ENCODE measurements around the gene SPACA7.

SPACA7 gene

GRCh38 chr13:112346173-112346898, 29.8 kb upstream of the SPACA7 start:
- Histone ChIP-seq H3K36me3 (ENCODE audit: insufficient read depth, low read length) (no peaks in the 10 kb centered on the region), H3K4me3 (ENCODE audit: low read length, poor library complexity, severe bottlenecking) (no peak overlapping the region), H3K4me2 (ENCODE audit: low read depth, low read length, poor library complexity, severe bottlenecking) (no peak overlapping the region), H3K27me3 (ENCODE audit: insufficient read depth, low read length, poor library complexity, severe bottlenecking) (no peaks in the 10 kb centered on the region), H2AFZ (ENCODE audit: low read length) (no peak overlapping the region), H4K20me1 (ENCODE audit: insufficient read depth, low read length, poor library complexity, severe bottlenecking) (no peaks in the 10 kb centered on the region), H3F3A (ENCODE audit: low read depth) (no peaks in the 10 kb centered on the region), H3K9ac (ENCODE audit: low read depth, low read length, poor library complexity, severe bottlenecking) (no peak overlapping the region), H3K9me2 (replicated peaks; ENCODE audit: low read depth, low read length) (no peaks in the 10 kb centered on the region), H3K4me1 (ENCODE audit: insufficient read depth, low read length, poor library complexity, severe bottlenecking) (no peaks in the 10 kb centered on the region), H3K9me3 (ENCODE audit: insufficient read depth, low read depth, low read length) (0 out of 2 replicates have a peak, but pooled peaks cover 3% of the 10 kb centered on the region), H3K79me2 (ENCODE audit: insufficient read depth, low read length) (no peaks in the 10 kb centered on the region)
- TF ChIP-seq EZH2phosphoT487 (IDR thresholded peaks at IDR 0.05; ENCODE audit: borderline replicate concordance) = no peak
- no peak for TF ChIP-seq CTCF (conservative IDR thresholded peaks at IDR 0.05; ENCODE audit: low read length)

- H2AFZ ChIP-seq (ENCODE audit: low read length) = no peak overlapping the region
- H3K9me2 ChIP-seq (replicated peaks; ENCODE audit: low read depth, low read length) = no peaks in the 10 kb centered on the region
- H3K27me3 ChIP-seq (ENCODE audit: insufficient read depth, low read length, poor library complexity, severe bottlenecking) = no peaks in the 10 kb centered on the region
- H3K36me3 ChIP-seq (ENCODE audit: insufficient read depth, low read length) = no peaks in the 10 kb centered on the region
- no peak overlapping the region for H3K4me3 ChIP-seq (ENCODE audit: low read length, poor library complexity, severe bottlenecking)
- no peaks in the 10 kb centered on the region for H3K4me1 ChIP-seq (ENCODE audit: insufficient read depth, low read length, poor library complexity, severe bottlenecking)
- no peaks in the 10 kb centered on the region for H3F3A ChIP-seq (ENCODE audit: low read depth)
- H3K79me2 ChIP-seq (ENCODE audit: insufficient read depth, low read length) = no peaks in the 10 kb centered on the region
- no peak overlapping the region for H3K4me2 ChIP-seq (ENCODE audit: low read depth, low read length, poor library complexity, severe bottlenecking)
- 0 out of 2 replicates have a peak, but pooled peaks cover 3% of the 10 kb centered on the region for H3K9me3 ChIP-seq (ENCODE audit: insufficient read depth, low read depth, low read length)
- no peak overlapping the region for H3K9ac ChIP-seq (ENCODE audit: low read depth, low read length, poor library complexity, severe bottlenecking)
- no peaks in the 10 kb centered on the region for H4K20me1 ChIP-seq (ENCODE audit: insufficient read depth, low read length, poor library complexity, severe bottlenecking)
- no peak for TF ChIP-seq EZH2phosphoT487 (IDR thresholded peaks at IDR 0.05; ENCODE audit: borderline replicate concordance)
Measured at GRCh38 chr13:112346899-112347229, 29.3 kb upstream of the SPACA7 start.

- Histone ChIP-seq H3K79me2 (ENCODE audit: insufficient read depth, low read length) (no peaks in the 10 kb centered on the region), H3K4me3 (ENCODE audit: low read length, poor library complexity, severe bottlenecking) (no peak overlapping the region), H3K27me3 (ENCODE audit: insufficient read depth, low read length, poor library complexity, severe bottlenecking) (no peaks in the 10 kb centered on the region), H3F3A (ENCODE audit: low read depth) (no peaks in the 10 kb centered on the region), H3K4me1 (ENCODE audit: insufficient read depth, low read length, poor library complexity, severe bottlenecking) (no peaks in the 10 kb centered on the region), H3K4me2 (ENCODE audit: low read depth, low read length, poor library complexity, severe bottlenecking) (no peak overlapping the region), H2AFZ (ENCODE audit: low read length) (no peak overlapping the region), H4K20me1 (ENCODE audit: insufficient read depth, low read length, poor library complexity, severe bottlenecking) (no peaks in the 10 kb centered on the region), H3K36me3 (ENCODE audit: insufficient read depth, low read length) (no peaks in the 10 kb centered on the region), H3K9me3 (ENCODE audit: insufficient read depth, low read depth, low read length) (0 out of 2 replicates have a peak, but pooled peaks cover 3% of the 10 kb centered on the region), H3K9ac (ENCODE audit: low read depth, low read length, poor library complexity, severe bottlenecking) (no peak overlapping the region), H3K9me2 (replicated peaks; ENCODE audit: low read depth, low read length) (no peaks in the 10 kb centered on the region)
- TF ChIP-seq CTCF (conservative IDR thresholded peaks at IDR 0.05; ENCODE audit: low read length) = no peak
- TF ChIP-seq EZH2phosphoT487 (IDR thresholded peaks at IDR 0.05; ENCODE audit: borderline replicate concordance) = no peak
Measured at GRCh38 chr13:112347986-112348385, 28.2 kb upstream of the SPACA7 start.
